Activated CD4-positive, alpha-beta T cell treated with anti-CD3 and anti-CD28 coated beads, Interleukin-2, amount 50 U/mL, for 48 hours (primary cell): Measurements from ENCODE around the gene ARHGAP22.

Experiments used
- DNase-seq, 2 experiments: peaks; one replicate each; pipeline ENCODE4 v3.0.0-alpha.2; 2020

ARHGAP22 gene

DNA sequence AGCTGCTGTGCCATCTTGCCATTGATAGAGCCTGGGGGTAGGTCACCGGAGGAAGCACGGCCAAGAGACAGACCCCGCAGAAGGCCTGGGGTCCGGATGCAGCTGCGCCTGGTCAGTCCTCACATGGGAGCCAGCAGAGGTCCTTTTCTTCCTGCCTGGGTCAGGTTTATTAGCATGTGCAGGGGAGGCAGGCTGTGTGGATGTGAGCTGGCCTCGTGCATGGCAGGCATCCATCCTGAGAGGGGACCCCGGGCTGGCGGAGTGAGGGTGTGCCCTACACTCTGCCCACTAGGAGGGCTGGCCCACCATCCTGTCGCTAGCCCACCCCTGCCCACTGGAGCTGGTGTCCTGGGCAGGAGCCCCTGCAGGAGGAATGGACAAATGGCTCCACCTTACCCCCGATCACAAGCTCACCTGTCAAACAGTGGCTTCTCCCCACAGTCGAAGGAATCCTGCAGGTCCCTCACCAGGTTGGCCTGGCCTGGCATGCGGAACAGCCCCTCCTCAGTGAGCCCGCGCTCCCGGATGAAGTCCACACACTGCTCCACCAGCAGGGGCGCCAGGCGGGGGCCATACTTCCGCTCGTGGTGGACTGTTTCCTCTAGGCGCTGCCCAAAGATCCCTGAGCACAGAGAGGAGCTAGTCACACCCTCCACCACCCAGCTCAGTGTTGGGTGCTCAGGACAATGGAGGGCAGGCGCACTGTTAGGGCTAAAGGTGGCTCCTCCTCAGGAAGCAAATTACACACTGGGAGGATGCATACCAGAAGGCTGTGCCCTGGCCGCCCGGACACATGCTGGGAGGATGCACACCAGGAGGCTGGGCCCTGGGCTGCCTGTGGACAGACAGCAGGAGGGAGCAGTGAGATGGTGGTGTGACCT is 145.4 kb downstream of the ARHGAP22 start:
- DNase-seq = no peak

DNA sequence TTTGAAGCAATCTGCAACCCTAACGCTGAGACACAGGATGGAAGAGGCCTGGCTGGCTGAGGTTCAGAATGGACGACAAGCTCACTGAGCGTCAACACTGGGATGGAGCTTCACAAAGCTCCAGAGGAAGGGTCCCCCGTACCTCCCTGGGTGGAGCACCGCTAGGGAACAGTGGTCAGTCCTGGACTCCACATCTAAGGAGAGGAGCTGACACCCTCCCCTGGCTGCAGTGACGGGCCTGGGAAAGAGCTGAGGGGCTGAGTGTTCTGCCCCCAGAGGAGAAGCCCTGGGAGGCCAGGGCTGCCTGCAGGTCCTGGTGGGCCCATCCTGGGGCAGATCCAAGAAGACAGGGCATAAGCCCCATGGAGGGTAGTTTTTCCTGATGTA is 146.2 kb downstream of the ARHGAP22 start:
- DNase-seq = no peak

DNA sequence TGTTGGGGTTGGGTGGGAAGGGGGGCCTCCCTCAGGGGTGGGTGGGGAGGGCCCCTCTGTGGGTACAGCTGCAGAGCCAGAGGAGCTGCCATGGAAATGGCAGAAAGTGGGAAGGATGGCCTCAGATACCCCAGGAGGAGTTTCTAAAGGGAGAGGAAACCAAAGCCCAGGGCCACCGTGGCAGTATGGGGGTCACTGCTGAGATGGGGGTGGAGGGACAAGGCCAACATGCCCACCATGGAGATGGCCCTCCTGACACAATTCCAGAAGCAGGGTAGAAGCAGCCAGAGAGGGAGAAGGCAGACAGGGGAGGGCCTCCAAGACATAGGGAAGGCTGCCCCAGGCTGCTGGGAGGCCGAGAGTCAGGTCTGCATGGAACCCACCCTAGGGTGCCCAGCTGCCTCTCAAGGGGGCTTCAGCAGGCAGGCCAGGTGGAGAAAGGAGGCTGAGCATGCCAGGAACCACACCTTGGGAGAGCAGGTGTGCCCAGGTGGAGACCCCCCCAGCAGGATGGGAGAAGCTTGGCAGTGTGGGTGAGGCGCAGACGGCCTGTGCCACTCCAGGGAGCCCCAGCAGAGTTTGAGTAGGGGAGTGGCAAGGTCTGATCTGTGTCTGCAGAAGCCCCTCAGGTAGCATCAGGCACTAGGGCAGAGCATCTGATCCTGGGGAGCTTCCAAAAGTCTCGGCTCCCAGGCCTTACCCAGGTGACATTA is 146.8 kb downstream of the ARHGAP22 start:
- no peak for DNase-seq

DNA sequence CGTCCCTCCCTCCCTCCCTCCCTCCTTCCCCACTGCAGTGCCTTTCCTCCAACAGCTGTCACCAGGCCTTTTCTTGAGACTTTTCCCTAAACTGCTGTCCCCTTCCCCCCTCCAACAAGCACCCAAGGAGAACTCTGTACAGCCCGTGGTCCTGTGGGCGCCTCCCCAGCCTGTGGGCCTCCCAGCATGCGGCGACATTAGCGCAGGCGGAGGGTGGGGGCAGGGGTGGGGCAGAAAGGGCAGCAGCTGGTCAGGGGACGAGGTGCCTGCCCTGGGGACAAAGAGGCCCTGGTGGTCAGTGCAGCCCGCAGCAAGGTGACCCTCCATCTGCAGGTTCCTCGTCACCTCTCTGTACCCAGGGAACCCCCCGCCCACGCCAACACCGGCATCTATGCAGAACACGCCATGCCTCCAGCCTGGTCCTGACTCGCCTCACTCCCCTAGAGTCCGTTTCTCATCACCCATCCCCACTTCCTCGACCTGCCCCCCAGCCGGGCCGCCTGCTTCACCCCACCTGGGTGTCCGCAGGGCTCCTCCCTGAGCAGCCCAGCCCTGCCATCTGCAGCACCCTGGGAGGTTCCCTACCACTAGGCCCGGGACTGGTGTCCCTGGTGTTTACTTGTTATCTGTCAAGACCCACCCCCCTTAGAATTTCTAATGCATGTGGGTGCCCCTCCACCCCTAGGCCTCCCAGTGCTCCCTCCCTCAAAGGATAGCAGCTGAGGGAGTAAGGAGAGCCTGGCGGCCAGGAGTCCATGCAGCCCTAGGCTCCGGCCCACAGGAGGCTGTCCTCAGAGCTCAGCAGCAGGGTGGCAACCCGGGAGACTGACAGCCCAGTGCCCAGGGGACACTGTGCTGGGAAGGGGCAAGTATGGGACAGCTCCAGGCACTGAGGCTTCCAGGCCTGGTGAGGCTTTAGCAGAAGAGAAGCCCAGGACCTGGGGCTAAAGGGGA is 147.8 kb downstream of the ARHGAP22 start:
- peak in 1 of 2 experiments; percentile 9 for DNase-seq

DNA sequence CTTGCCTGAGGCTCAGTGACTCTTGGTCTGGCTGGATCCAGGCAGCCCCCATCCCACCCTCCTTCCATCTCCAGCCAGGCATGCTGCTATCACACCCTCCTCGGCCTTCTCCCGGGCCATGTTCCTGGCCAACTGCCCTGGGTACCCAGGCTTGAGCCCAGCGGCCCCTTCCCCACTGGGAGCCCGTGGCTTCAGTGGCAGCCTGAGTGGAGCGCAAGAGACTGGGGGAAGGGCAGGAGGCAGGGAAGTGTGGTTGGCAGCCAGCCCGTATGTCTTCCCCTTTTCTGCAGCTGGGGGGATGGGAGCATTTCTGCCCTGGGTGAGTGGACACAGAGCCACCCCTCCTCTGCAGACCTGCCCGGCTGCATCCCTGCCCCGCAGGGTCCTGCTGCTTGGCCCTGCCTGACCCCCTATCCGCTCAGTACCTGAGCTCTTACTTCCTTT is 148.5 kb downstream of the ARHGAP22 start:
- DNase-seq = no peak

GRCh38 chr10:48455392-48456151 is 149.3 kb downstream of the ARHGAP22 start:
- DNase-seq = no peak

GRCh38 chr10:48455055-48455391 is 149.8 kb downstream of the ARHGAP22 start:
- no peak for DNase-seq

DNA sequence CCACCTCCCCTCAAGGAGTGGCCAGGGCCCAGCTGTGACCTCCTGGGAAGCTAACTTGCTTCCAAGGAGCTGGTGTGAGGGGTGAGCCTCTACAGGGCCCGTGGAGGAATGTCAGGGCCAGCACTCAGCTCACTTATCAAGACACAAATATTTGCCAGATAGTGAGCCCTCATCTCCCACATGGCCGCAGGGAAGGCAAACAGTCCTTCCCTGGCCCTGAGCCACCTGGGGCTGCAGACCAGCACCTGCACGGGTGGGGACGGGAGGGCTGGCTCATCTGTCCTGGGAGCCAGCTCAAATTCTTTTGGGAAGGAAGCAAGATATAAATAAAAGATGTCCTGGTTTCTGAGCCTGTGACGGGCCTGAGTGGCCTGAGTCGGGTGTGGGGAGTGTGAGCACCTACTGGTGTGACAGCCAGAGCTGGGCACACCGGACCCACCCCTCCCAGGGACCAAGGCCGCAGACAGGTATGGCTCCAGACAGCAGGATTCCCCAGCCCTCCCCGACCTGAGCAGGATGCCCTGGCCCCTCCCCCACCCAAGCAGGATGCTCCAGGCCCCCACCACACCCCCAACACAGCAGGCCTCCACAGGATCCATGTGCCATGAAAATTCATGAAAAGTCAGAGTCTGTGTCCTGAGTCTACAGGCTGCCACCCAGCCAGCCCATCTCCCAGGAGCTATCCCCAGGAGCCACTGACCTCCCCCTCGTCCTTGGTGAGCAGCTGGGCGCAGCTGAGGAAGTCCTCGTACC is 150.4 kb downstream of the ARHGAP22 start:
- no peak for DNase-seq

DNA sequence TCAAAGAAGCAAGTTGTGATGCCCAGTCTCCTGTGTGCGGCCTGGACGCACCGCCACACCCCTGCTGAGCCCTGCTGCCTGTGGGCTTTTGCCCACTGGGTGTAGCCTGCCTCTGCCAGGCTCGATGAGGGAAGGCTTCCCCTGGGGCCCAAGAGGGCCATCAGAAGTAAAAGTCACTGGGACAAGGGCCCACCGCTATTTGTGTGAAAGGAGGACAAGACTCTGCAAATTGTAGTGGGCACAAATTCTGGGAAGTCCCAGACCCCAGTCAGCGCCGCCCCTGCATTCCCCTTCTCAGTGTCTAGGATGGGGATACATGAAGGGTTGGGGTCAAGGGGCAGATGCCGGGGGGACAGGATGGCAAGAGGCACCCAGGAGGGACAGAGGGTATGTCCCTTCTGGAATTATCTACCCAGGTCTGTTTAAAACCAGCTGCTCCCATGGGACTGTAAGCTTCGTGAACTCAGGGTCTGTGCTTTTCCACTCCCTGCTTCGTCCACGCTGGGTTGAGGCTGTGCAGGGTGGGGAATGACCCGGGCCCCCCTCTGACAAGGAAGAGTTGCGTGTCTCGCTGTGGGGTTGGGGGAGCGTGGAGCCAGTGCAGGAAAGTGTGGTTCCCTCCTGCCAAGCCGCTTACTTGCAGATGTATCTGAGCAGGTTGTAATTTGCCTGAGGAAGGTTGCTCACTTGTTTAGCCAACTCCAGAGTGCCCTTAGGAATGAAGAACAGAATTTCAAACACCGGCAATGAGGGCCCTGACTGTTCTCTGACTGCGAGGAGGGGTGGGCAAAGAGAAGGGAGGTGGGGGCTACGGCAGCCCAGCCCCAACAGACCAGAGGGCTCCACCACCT is 151.2 kb downstream of the ARHGAP22 start:
- DNase-seq = no peak

- DNase-seq = no peak
These were observed 151.9 kb downstream of the ARHGAP22 start for GRCh38 chr10:48452879-48453412.

GRCh38 chr10:48451969-48452878 is 152.6 kb downstream of the ARHGAP22 start:
- DNase-seq = no peak

DNA sequence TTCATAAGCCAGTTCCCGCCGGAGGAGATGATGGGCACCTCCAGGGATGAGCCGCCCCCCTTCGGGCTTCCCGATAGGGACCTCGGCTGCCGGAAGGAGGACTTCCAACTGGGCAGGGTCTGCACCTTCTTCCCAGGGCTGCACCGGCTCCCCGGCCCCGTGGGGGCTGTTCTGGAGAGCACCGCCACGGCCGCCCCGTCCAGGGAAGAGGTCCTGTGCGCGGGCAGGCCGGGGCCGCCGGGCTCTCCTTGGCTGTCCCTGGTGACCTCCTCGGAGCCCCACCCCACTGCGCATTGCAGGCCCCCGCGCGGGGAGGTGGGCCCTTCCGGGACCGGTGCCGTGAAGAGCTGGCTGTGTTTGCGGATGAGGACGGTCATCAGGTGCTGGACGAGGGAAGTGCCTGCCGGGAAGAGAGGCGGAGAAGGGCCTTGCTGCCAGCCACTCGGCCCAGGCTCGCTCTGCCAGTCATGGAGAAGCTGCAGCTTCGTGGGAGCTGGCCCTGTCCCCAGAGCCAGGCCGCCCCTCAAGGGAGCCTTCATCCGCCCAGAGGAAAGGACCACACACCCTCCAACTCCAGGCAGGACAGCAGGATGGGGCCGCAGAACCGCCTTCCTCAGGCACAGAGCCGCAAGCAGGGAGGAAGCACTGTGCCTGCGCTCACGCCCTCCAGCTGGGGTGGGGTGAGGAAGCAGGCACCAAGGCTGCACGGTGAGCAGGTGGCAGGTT is 154.0 kb downstream of the ARHGAP22 start:
- DNase-seq = no peak

DNA sequence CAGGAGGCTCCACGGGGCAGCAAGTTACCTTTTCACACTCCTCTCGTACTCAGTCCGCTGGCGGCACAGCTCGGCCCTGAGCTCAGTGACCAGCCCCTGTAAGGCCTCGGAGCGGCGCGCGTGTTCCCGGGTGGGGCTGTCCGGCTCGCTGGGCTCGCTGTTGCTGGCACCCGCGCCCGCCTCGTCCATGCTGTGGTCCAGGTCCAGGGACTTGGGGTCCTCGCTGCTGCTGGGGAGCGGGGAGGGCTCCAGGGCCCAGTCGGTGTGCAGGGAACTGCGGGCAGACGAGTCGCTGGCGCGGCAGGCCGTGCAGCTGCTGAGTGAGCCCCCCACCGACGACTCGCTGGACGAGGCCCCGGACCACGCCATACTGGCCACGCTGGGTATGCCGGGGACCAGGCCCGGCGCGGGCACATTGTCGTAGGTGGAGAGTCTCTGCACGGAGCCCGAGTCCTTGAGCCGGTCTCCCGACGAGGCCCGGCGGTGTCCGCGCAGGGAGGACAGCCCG is 154.6 kb downstream of the ARHGAP22 start:
- no peak for DNase-seq

DNA sequence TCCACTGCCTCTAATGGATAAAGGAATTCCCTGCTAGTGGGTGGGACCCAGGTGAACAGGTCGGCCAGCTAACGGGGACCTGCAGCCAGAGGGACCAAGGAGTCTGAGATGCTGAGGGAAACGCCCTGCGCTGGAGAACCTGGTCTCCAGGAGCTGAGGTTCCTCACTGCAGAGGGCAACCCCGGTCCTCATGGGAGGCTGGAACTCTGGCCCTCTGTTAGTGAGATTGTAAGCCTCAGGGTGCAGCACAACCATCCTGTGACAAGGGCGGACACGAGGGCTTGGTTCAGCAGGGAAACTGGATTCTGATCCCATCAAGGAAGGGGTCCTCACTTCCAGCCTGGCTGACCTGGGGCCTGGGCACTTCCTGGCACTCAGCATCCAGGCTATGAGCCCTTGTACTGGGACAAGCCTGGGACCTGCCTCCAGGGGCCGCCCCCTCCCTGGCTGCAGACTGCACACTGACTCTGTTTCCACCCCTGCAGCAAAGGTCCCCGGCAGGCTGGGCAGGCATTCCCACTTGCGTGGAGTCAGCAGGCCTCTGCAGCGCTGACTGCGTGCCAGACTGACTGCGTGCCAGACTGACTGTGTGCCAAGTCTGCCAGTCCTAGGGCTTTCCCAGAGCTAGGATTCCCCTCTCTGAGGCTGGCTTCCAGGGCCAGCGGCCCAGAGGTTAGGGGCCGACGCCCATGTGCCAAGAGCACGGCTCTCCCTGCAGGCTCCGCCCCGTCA is 155.2 kb downstream of the ARHGAP22 start:
- DNase-seq = no peak

- DNase-seq = no peak
These were observed 156.1 kb downstream of the ARHGAP22 start for GRCh38 chr10:48448796-48449195.

GRCh38 chr10:48447356-48448215 is 157.3 kb downstream of the ARHGAP22 start:
- DNase-seq = no peak
